Mucosa of descending colon (tissue), 3 donors: ENCODE results near the gene EFS. TPM values are rescaled to one million over a fixed set of nuclear protein-coding genes. Genes with fewer than 3 reads are reported as not detected.
"Not testable (repeated sequence)": the region's sequence is repeated elsewhere in the genome, so short reads cannot be mapped to it uniquely, and the experiment has no call there.

Experiments used
- ATAC-seq: fragments of 200-7000 bp; cut with Tn5 transposase; one replicate; pipeline ENCODE4 v1.9.1; 2020; ENCODE audit warnings: mild to moderate bottlenecking, moderate library complexity
- DNase-seq, 3 donors: peaks; one replicate each; pipeline ENCODE4 v3.0.0-alpha.2; 2020
- H3K36me3 ChIP-seq: fragments of 200-600 bp; one replicate; pipeline ENCODE4 v1.8.0; 2021; ENCODE audit warnings: low read depth, mild to moderate bottlenecking
- H3K4me1 ChIP-seq: fragments of 200-600 bp; one replicate; pipeline ENCODE4 v1.8.0; 2021; ENCODE audit warnings: low read depth, mild to moderate bottlenecking
- H3K4me3 ChIP-seq: fragments of 200-600 bp; one replicate; pipeline ENCODE4 v1.8.0; 2021; ENCODE audit warnings: mild to moderate bottlenecking
- H3K9me3 ChIP-seq: fragments of 200-600 bp; one replicate; pipeline ENCODE4 v1.8.0; 2021; ENCODE audit warnings: mild to moderate bottlenecking
- intact Hi-C, 2 donors: fragments of 100-400 bp; cut with DNase I in 1 of 2; cut with micrococcal nuclease in 1 of 2; formaldehyde crosslinking; loops; one replicate each; pipeline versions ENCODE4 v1.11.0 to v1.11.1; 2022; cut with DNase I, micrococcal nuclease
- total RNA-seq, 3 donors: library from RNA; stranded (reverse); fragmentation: NEBNext Ultra II Directional in 2 of 3; extraction: Animal tissue kit (Norgen Biotek cat#: 25700) in 2 of 3; gene quantifications; one replicate each; pipeline versions ENCODE4 v1.2.1 to v1.2.4, GENCODE V29; 2021 to 2023
- TF ChIP-seq, protein P1 (sequence below): fragments of 200-600 bp; IDR thresholded peaks from one replicate; pipeline ENCODE4 v1.8.0; 2022; ENCODE audit warnings: antibody characterized with exemption, mild to moderate bottlenecking
- donor health status: DM: no; HTN: no; CAD: no; lungs with moderate emphysema.
- donor health status: DM: no; HTN: no; CAD: no.
- donor health status: DM: no; HTN: yes; CAD: no.

Gene EFS
- total RNA-seq, 3 donors from 2014 or later: 0.98 to 16.6 (median 3.3) TPM

DNA sequence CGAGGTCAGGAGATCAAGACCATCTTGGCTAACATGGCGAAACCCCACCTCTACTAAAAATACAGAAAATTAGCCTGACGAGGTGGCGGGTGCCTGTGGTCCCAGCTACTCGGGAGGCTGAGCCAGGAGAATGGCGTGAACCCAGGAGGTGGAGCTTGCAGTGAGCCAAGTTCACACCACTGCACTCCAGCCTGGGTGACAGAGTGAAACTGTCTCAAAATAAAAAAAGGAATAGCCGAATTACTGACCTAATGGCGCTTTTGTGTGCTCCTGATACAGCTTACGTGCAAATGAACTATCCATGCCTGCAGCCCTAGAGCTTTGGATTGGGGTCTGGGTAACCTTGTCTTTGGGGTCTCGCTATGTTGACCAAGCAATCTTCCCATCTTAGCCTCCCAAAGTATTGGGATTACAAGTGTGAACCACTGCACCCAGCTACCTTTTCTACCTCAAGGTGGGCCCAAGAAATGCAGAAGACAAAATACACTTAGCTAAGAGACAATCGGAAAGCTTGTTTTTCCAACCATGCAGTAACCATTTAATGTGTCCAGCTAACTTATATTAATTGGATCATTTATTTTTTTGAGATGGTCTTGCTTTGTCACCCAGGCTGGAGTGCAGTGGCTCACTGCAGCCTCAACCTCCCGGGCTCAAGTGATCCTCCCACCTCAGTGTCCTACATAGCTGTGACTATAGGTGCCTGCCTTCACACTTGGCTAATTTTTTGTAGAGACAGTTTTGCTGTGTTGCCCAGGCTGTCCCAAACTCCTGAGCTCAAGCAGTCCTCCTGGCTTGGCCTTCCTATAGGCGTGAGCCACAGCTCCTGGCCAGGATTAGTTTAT, 38.3 kb downstream of the EFS start:
- intact Hi-C loops: loop anchor here (5.0 to 10.0 kb wide), 2 partner anchors 51 to 138 kb away; partner anchors contain the start of genes CMTM5 (in 1 of the 2) and NGDN (in 1 of the 2)
- H3K4me3 ChIP-seq: no peak overlapping the region
- H3K4me1 ChIP-seq: peaks cover 13% of the 10 kb centered on the region
- DNase-seq (no peak), ATAC-seq (no peak)
- no peaks in the 10 kb centered on the region for H3K9me3 ChIP-seq
- TF ChIP-seq, protein P1, sequence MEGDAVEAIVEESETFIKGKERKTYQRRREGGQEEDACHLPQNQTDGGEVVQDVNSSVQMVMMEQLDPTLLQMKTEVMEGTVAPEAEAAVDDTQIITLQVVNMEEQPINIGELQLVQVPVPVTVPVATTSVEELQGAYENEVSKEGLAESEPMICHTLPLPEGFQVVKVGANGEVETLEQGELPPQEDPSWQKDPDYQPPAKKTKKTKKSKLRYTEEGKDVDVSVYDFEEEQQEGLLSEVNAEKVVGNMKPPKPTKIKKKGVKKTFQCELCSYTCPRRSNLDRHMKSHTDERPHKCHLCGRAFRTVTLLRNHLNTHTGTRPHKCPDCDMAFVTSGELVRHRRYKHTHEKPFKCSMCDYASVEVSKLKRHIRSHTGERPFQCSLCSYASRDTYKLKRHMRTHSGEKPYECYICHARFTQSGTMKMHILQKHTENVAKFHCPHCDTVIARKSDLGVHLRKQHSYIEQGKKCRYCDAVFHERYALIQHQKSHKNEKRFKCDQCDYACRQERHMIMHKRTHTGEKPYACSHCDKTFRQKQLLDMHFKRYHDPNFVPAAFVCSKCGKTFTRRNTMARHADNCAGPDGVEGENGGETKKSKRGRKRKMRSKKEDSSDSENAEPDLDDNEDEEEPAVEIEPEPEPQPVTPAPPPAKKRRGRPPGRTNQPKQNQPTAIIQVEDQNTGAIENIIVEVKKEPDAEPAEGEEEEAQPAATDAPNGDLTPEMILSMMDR: no peak
- H3K36me3 ChIP-seq: no peaks in the 10 kb centered on the region

DNA sequence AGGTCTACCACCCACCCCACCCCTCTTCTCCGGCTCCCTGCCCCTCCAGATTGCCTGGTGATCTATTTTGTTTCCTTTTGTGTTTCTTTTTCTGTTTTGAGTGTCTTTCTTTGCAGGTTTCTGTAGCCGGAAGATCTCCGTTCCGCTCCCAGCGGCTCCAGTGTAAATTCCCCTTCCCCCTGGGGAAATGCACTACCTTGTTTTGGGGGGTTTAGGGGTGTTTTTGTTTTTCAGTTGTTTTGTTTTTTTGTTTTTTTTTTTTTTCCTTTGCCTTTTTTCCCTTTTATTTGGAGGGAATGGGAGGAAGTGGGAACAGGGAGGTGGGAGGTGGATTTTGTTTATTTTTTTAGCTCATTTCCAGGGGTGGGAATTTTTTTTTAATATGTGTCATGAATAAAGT, 39.2 kb downstream of the EFS start:
- not testable (repeated sequence) for H3K36me3 ChIP-seq, H3K9me3 ChIP-seq, DNase-seq, ATAC-seq, H3K4me3 ChIP-seq
- intact Hi-C loops: loop anchor here (5.0 to 10.0 kb wide), 2 partner anchors 52 to 139 kb away; partner anchors contain the start of genes CMTM5 (in 1 of the 2) and NGDN (in 1 of the 2)
- H3K4me1 ChIP-seq: peaks cover 13% of the 10 kb centered on the region

DNA sequence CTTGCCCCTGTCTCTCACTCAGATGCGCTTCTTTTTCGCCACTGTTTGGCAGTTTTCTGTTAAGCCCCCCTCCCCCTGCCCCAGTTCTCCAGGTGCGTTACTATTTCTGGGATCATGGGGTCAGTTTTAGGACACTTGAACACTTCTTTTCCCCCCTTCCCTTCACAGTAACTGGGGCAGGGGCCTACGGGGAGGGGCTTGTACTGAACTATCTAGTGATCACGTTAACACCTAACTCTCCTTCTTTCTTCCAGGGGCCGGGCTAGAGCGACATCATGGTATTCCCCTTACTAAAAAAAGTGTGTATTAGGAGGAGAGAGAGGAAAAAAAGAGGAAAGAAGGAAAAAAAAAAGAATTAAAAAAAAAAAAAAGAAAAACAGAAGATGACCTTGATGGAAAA, 40.0 kb downstream of the EFS start:
- H3K36me3 ChIP-seq: no peaks in the 10 kb centered on the region
- TF ChIP-seq, protein P1: no peak
- peaks cover 13% of the 10 kb centered on the region for H3K4me1 ChIP-seq
- intact Hi-C loops: loop anchor here (5.0 to 10.0 kb wide), 2 partner anchors 52 to 140 kb away; partner anchors contain the start of genes CMTM5 (in 1 of the 2) and NGDN (in 1 of the 2)
- DNase-seq: no peak
- ATAC-seq: no peak
- H3K4me3 ChIP-seq: no peak overlapping the region
- H3K9me3 ChIP-seq: no peaks in the 10 kb centered on the region

DNA sequence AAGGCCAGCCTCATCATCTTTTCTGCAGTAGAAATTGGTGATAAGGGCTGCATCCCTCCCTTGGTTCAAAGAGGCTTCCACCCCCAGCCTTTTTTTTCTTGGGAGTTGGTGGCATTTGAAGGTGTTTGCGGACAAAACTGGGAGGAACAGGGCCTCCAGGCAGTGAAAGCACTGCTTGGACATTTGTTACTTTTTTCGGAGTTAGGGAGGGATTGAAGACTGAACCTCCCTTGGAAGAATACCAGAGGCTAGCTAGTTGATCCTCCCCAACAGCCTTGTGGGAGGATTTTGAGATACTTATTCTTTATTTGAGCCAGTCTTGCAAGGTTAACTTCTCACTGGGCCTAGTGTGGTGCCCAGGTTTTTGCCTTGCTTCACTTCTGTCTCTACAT, 40.5 kb downstream of the EFS start:
- intact Hi-C loops: loop anchor here in 1 of 2 donors (10.0 kb wide), 1 partner anchor 140 kb away; the partner anchor contains the start of gene NGDN
- Histone ChIP-seq H3K4me1 (peaks cover 13% of the 10 kb centered on the region), H3K4me3 (no peak overlapping the region), H3K9me3 (no peaks in the 10 kb centered on the region), H3K36me3 (no peaks in the 10 kb centered on the region)
- DNase-seq (no peak), ATAC-seq (no peak)
- TF ChIP-seq, protein P1: no peak

DNA sequence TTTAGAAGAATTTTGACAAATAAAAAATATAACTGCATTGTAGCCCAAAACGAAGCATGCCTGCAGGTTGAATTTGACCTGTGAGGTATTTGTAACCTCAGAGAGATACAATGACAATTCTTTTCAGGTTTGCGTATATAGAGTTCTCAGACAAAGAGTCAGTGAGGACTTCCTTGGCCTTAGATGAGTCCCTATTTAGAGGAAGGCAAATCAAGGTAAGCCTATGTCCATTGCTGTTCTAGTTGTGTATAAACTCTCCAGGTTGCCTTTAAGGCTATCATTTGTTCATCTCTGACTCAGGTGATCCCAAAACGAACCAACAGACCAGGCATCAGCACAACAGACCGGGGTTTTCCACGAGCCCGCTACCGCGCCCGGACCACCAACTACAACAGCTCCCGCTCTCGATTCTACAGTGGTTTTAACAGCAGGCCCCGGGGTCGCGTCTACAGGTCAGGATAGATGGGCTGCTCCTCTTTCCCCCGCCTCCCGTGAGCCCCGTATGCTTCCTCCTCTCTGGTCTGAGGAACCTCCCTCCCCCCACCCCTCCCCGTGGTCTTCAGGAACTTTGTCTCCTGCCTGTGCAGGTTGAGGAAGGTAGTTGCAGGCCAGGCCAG, 41.0 kb downstream of the EFS start:
- H3K36me3 ChIP-seq: no peaks in the 10 kb centered on the region
- no peak for ATAC-seq
- peaks cover 13% of the 10 kb centered on the region for H3K4me1 ChIP-seq
- no peak for DNase-seq
- TF ChIP-seq, protein P1: no peak
- no peak overlapping the region for H3K4me3 ChIP-seq
- no peaks in the 10 kb centered on the region for H3K9me3 ChIP-seq
- intact Hi-C loops: loop anchor here in 1 of 2 donors (10.0 kb wide), 1 partner anchor 141 kb away; the partner anchor contains the start of gene NGDN
